ENCODE data around the gene RPL28.

DNA sequence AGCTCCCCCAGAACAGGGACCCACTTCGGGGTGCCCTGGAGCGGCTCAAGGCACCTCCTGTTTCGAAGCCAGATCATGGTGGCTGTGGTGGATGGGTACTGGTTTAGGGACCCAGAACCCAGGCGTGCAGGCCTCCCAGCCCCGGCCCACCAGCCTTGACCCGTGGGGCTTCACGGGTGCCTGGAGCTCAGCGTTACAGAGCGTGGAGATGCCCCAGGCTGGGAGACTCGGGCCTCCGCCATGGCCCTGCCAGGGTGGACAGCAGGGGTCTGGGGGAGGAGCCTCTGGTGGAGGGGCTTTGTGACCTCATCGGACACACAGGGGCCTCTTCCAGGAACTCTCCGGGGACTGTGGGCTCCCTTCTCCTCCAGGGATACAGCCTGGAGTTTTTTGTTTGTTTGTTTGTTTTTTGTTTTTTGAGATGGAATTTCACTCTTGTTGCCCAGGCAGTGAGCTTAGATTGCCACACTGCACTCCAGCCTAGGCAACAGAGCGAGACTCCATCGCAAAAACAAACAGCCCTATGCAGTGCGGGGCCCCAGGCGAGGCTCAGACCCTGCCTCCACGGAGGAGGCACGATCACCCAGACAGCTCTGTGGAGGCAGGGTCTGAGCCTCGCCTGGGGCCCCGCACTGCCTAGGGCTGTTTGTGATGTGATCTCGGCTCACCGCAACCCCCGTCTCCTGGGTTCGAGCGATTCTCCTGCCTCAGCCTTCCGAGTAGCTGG lies 22.6 kb upstream of the RPL28 start, which contains the start of gene GARIN5B:
- TF ChIP-seq TBP (CRISPR knock-in tag; IDR thresholded peaks at IDR 0.05) (no peak), TEAD3 (CRISPR knock-in tag; optimal IDR thresholded peaks at IDR 0.05; ENCODE audit: borderline replicate concordance) (no peak)

All from HepG2 (cell line).